Transverse colon (tissue), 4 donors: ENCODE data around the gene SYNGR2. TPM values are rescaled to one million over a fixed set of nuclear protein-coding genes. Genes with fewer than 3 reads are reported as not detected.

ENCODE experiments used
- DNase-seq: peaks from one replicate; pipeline ENCODE4 v3.0.0-alpha.2; 2019
- H3K27ac ChIP-seq, 4 donors: fragments of 200-600 bp; sonication (generic); 2 replicates each; pipeline ENCODE4 v1.5.1; 2016 to 2018; ENCODE audit warnings: inconsistent platforms in 4 of 4
- H3K27me3 ChIP-seq: fragments of 200-600 bp; sonication (generic); 2 replicates; pipeline ENCODE4 v1.5.1; 2017; ENCODE audit warnings: inconsistent platforms
- H3K36me3 ChIP-seq, 4 donors: fragments of 200-600 bp; sonication (generic); 2 replicates each; pipeline ENCODE4 v1.5.1; 2017 to 2019; ENCODE audit warnings: inconsistent platforms in 4 of 4
- H3K4me1 ChIP-seq, 4 donors: fragments of 200-600 bp; sonication (generic); 2 replicates each; pipeline ENCODE4 v1.5.1; 2017 to 2020; ENCODE audit warnings: inconsistent platforms in 4 of 4
- H3K4me3 ChIP-seq, 4 donors: fragments of 200-600 bp; sonication (generic); 1 replicate in 1 of 4; 2 replicates in 3 of 4; pipeline versions ENCODE4 v1.5.1 to v1.6.1; 2017 to 2019; ENCODE audit warnings: inconsistent platforms in 4 of 4
- H3K9me3 ChIP-seq, 2 donors: fragments of 200-600 bp; sonication (generic); 2 replicates each; pipeline ENCODE4 v1.5.1; 2017 to 2019; ENCODE audit warnings: inconsistent platforms in 2 of 2
- EP300 ChIP-seq: sonication (generic); formaldehyde crosslinking; IDR thresholded peaks from one replicate; pipeline ENCODE4 v1.6.1; 2017; ENCODE audit warnings: antibody characterized with exemption, low read depth
- POLR2A ChIP-seq: fragments of 450-650 bp; IDR thresholded peaks from one replicate; pipeline ENCODE4 v1.6.1; 2016; ENCODE audit warnings: antibody characterized with exemption, mild to moderate bottlenecking, moderate library complexity
- POLR2AphosphoS5 ChIP-seq, 3 donors: sonication (generic); formaldehyde crosslinking; IDR thresholded peaks; one replicate each; pipeline ENCODE4 v1.6.1; 2016; ENCODE audit warnings: antibody characterized with exemption in 3 of 3
- WGBS, 2 donors: methylation state at CpG; one replicate each; pipeline ENCODE4 v1.1.5; 2018; ENCODE audit warnings: low coverage in 1 of 2; 5-methylcytosine and 5-hydroxymethylcytosine counted together
- in situ Hi-C, 4 donors: fragments of 200-750 bp; cut with MboI; loops; one replicate each; pipeline versions ENCODE4 v1.15.0 to v1.15.1; 2017; ENCODE audit warnings: low sequenced_read_pairs in 3 of 4, low pct_ligation_motif_present in 1 of 4, low pct_unique_long_range_greater_than_20kb in 1 of 4
- intact Hi-C: fragments of 100-400 bp; cut with DNase I; formaldehyde crosslinking; loops from one replicate; pipeline ENCODE4 v1.15.1; 2023; ENCODE audit warnings: low total_unique reads
- total RNA-seq, 4 donors: library from RNA; depleted of rRNA; stranded (reverse); fragments of >200 nt; gene quantifications; one replicate each; pipeline ENCODE4 v1.1.0, GENCODE V29; 2016
- TF ChIP-seq, protein P1 (sequence below), 5 experiments: fragments of 200-600 bp in 3 of 5; fragments of 450-650 bp in 2 of 5; sonication (generic) in 3 of 5; IDR thresholded peaks; 1 replicate in 2 of 5; 2 replicates in 3 of 5; pipeline ENCODE4 v1.5.1; 2016 to 2017; ENCODE audit warnings: antibody characterized with exemption in 5 of 5, inconsistent platforms in 3 of 5, mild to moderate bottlenecking in 2 of 5, moderate library complexity in 1 of 5

SYNGR2 gene
- total RNA-seq, 4 donors from 2014 or later = 102 to 121 (median 106) TPM

DNA sequence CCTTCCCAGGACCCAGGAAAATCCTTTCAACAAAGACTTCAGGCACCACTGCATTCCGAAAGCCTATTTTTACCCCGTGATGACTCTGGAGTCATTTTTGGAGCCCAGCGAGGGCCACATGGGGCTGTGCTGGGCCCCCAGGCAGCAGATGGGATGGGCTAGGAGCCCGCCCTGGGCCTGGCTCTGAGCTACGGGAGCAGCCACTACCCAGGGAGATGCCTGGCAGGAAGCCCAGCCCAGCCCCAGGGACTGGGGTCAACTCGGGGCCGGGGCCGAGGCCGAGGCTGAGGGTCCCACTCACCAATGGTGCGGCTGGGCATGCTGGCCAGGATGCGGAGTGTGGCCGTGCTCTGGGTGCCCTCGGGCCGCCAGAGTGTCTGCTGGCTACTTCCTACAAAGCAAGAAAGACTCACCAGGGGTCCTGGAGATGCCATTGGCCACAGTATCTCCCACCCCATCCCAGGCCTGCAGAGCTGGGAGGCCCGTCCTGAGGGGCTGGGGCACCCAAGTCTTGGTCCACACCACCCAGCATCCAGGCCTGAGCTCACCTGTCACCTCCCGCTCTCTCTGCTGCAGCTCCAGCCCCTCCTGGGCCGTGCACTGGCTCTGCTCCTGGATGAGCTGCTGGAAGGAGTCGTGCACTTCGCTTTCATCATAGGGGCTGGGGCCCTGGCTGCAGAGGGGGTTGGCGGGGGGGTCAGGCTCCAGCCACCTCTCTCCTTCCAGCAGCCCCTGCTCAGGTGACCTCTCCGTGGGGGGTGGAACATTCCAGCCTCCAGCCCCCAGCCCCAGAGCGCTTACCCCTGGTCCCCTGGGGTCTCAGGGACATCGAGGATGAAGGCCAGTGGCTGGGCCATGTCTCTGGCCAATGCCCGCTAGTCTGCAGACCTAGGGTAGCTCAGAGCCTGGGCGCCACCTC, 42.1 kb upstream of the SYNGR2 start:
- H3K9me3 ChIP-seq = no peaks in the 10 kb centered on the region
- intact Hi-C loops = no loop called here
- in situ Hi-C loops = no loop called here
- DNase-seq = no peak
- peaks cover 13 to 58% (median 39%) of the 10 kb centered on the region in 4 donors for H3K4me1 ChIP-seq
- no peak for TF ChIP-seq POLR2AphosphoS5 (IDR thresholded peaks at IDR 0.05)
- TF ChIP-seq POLR2A = no peak
- no peak for TF ChIP-seq EP300
- TF ChIP-seq, protein P1, sequence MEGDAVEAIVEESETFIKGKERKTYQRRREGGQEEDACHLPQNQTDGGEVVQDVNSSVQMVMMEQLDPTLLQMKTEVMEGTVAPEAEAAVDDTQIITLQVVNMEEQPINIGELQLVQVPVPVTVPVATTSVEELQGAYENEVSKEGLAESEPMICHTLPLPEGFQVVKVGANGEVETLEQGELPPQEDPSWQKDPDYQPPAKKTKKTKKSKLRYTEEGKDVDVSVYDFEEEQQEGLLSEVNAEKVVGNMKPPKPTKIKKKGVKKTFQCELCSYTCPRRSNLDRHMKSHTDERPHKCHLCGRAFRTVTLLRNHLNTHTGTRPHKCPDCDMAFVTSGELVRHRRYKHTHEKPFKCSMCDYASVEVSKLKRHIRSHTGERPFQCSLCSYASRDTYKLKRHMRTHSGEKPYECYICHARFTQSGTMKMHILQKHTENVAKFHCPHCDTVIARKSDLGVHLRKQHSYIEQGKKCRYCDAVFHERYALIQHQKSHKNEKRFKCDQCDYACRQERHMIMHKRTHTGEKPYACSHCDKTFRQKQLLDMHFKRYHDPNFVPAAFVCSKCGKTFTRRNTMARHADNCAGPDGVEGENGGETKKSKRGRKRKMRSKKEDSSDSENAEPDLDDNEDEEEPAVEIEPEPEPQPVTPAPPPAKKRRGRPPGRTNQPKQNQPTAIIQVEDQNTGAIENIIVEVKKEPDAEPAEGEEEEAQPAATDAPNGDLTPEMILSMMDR (IDR thresholded peaks at IDR 0.05) = no peak
- WGBS, 2 donors = 67% methylated on average over 16 of the region's 25 CpGs; no CpG with 5 or more reads in 1 of the 2 donors
- peak overlapping the region in 1 of 4 donors; percentile 73 for H3K4me3 ChIP-seq
- H3K27me3 ChIP-seq = peaks cover 7% of the 10 kb centered on the region
- H3K36me3 ChIP-seq = peaks cover 0 to 3% (median 0%) of the 10 kb centered on the region in 4 donors
- peak overlapping the region; percentile 88 to 91 (median 90) for H3K27ac ChIP-seq

GRCh38 chr17:78126895-78127238, 41.5 kb upstream of the SYNGR2 start:
- peaks cover 0 to 3% (median 0%) of the 10 kb centered on the region in 4 donors for H3K36me3 ChIP-seq
- peak overlapping the region; percentile 88 to 91 (median 90) for H3K27ac ChIP-seq
- 70 to 80% methylated on average over 1 to 3 of the region's 6 CpGs for WGBS, 2 donors
- peak overlapping the region in 2 of 4 donors; percentile 64 to 73 for H3K4me3 ChIP-seq
- intact Hi-C loops = no loop called here
- in situ Hi-C loops = no loop called here
- H3K4me1 ChIP-seq = peaks cover 15 to 64% (median 45%) of the 10 kb centered on the region in 4 donors
- H3K9me3 ChIP-seq = no peaks in the 10 kb centered on the region
- TF ChIP-seq POLR2AphosphoS5 (IDR thresholded peaks at IDR 0.05) (no peak), POLR2A (no peak)
- TF ChIP-seq, protein P1 (IDR thresholded peaks at IDR 0.05) = no peak
- DNase-seq = no peak
- H3K27me3 ChIP-seq = peaks cover 14% of the 10 kb centered on the region

- Histone ChIP-seq H3K36me3 (no peaks in the 10 kb centered on the region), H3K27me3 (peaks cover 16% of the 10 kb centered on the region), H3K9me3 (no peaks in the 10 kb centered on the region), H3K27ac (peak overlapping the region; percentile 88 to 91 (median 90)), H3K4me1 (peaks cover 19 to 69% (median 48%) of the 10 kb centered on the region in 4 donors), H3K4me3 (peak overlapping the region; percentile 64 to 86 (median 76))
- TF ChIP-seq POLR2A = peak; percentile 47
- peak; percentile 47 to 60 (median 48) for TF ChIP-seq POLR2AphosphoS5 (IDR thresholded peaks at IDR 0.05)
- no peak for TF ChIP-seq EP300
- intact Hi-C loops = no loop called here
- 39% methylated on average over 23 of the region's 25 CpGs; no CpG with 5 or more reads in 1 of the 2 donors for WGBS, 2 donors
- peak; percentile 75 for DNase-seq
- in situ Hi-C loops = no loop called here
Observed at GRCh38 chr17:78127239-78127887, 41.0 kb upstream of the SYNGR2 start.

GRCh38 chr17:78127888-78128550, 40.4 kb upstream of the SYNGR2 start:
- peak overlapping the region; percentile 64 to 86 (median 76) for H3K4me3 ChIP-seq
- peak; percentile 51 for DNase-seq
- H3K4me1 ChIP-seq = peaks cover 19 to 75% (median 50%) of the 10 kb centered on the region in 4 donors
- H3K36me3 ChIP-seq = no peaks in the 10 kb centered on the region
- no peaks in the 10 kb centered on the region for H3K9me3 ChIP-seq
- no peak for TF ChIP-seq EP300
- TF ChIP-seq POLR2AphosphoS5 (IDR thresholded peaks at IDR 0.05) = no peak
- no peak for TF ChIP-seq POLR2A
- TF ChIP-seq, protein P1 (IDR thresholded peaks at IDR 0.05) = no peak
- 8% methylated on average over 29 of the region's 39 CpGs; no CpG with 5 or more reads in 1 of the 2 donors for WGBS, 2 donors
- H3K27ac ChIP-seq = peak overlapping the region; percentile 88 to 91 (median 90)
- intact Hi-C loops (no loop called here), in situ Hi-C loops (no loop called here)
- H3K27me3 ChIP-seq = peaks cover 16% of the 10 kb centered on the region
